Panc1 (cell line): ENCODE data around the gene FNBP1L.

Experiments used
- CTCF ChIP-seq: fragments of 450-650 bp; IDR thresholded peaks from 2 replicates; pipeline ENCODE4 v1.5.1; 2017; ENCODE audit warnings: mild to moderate bottlenecking
- POLR2AphosphoS5 ChIP-seq: IDR thresholded peaks from 2 replicates; pipeline ENCODE4 v1.6.1; 2012; ENCODE audit warnings: mild to moderate bottlenecking, low read depth, low read length, moderate library complexity
- SIN3A ChIP-seq: IDR thresholded peaks from 2 replicates; pipeline ENCODE4 v1.6.1; 2012; ENCODE audit warnings: low read depth, mild to moderate bottlenecking, low read length, moderate library complexity, borderline replicate concordance; ENCODE audit not compliant: insufficient read depth
- TCF7L2 ChIP-seq: IDR thresholded peaks from 2 replicates; pipeline ENCODE4 v1.6.1; 2011; ENCODE audit warnings: mild to moderate bottlenecking, low read depth, low read length, inconsistent platforms

- no peak for TF ChIP-seq POLR2AphosphoS5
- no peak for TF ChIP-seq CTCF
- no peak for TF ChIP-seq SIN3A
- TF ChIP-seq TCF7L2, result no peak
Measured at GRCh38 chr1:93584261-93585003, 136.5 kb downstream of the FNBP1L start.
